Ishikawa (cell line): ENCODE data around the gene COG2.

ENCODE experiments used
- CEBPB ChIP-seq: IDR thresholded peaks from 2 replicates; pipeline ENCODE4 v1.6.1; 2012
- CREB1 ChIP-seq: IDR thresholded peaks from 2 replicates; pipeline ENCODE4 v1.6.1; 2012; ENCODE audit warnings: low read depth
- EGR1 ChIP-seq: IDR thresholded peaks from 2 replicates; pipeline ENCODE4 v1.6.1; 2012
- EP300 ChIP-seq: IDR thresholded peaks from 2 replicates; pipeline ENCODE4 v1.6.1; 2012; ENCODE audit warnings: borderline replicate concordance
- MAX ChIP-seq: IDR thresholded peaks from 2 replicates; pipeline ENCODE4 v1.6.1; 2012
- NFIC ChIP-seq: IDR thresholded peaks from 2 replicates; pipeline ENCODE4 v1.6.1; 2012
- RAD21 ChIP-seq: IDR thresholded peaks from 2 replicates; pipeline ENCODE4 v1.6.1; 2012; ENCODE audit warnings: low read depth
- REST ChIP-seq: IDR thresholded peaks from 2 replicates; pipeline ENCODE4 v1.6.1; 2012; ENCODE audit warnings: low read depth, mild to moderate bottlenecking
- TAF1 ChIP-seq: IDR thresholded peaks from 2 replicates; pipeline ENCODE4 v1.6.1; 2012; ENCODE audit warnings: low read depth, mild to moderate bottlenecking
- TEAD4 ChIP-seq: IDR thresholded peaks from 2 replicates; pipeline ENCODE4 v1.6.1; 2012
- USF1 ChIP-seq: IDR thresholded peaks from 2 replicates; pipeline ENCODE4 v1.6.1; 2012
- YY1 ChIP-seq: IDR thresholded peaks from 2 replicates; pipeline ENCODE4 v1.6.1; 2012; ENCODE audit warnings: low read depth

GRCh38 chr1:230705289-230706019 lies 63.2 kb downstream of the COG2 start:
- no peak for TF ChIP-seq USF1
- TF ChIP-seq EP300: no peak
- TF ChIP-seq YY1: no peak
- no peak for TF ChIP-seq RAD21
- TF ChIP-seq REST: no peak
- TF ChIP-seq CEBPB: no peak
- no peak for TF ChIP-seq MAX
- no peak for TF ChIP-seq NFIC
- no peak for TF ChIP-seq CREB1
- no peak for TF ChIP-seq TAF1
- no peak for TF ChIP-seq TEAD4
- no peak for TF ChIP-seq EGR1
